Measurements from ENCODE around the gene GLDN.

GLDN gene

GRCh38 chr15:51377038-51377786, 35.8 kb downstream of the GLDN start:
- no peak for TF ChIP-seq POLR2A (IDR thresholded peaks at IDR 0.05; ENCODE audit: low read depth, low read length)

GRCh38 chr15:51378406-51378805, 37.0 kb downstream of the GLDN start:
- no peak for TF ChIP-seq POLR2A (IDR thresholded peaks at IDR 0.05; ENCODE audit: low read depth, low read length)
- no peak for FAIRE-seq
- DNase-seq (ENCODE audit: insufficient read length, low spot score), result no peak

More at GRCh38 chr15:51377038-51377786, 35.8 kb downstream of the GLDN start:
- DNase-seq (ENCODE audit: insufficient read length, low spot score), result no peak
- FAIRE-seq, result no peak

DNA sequence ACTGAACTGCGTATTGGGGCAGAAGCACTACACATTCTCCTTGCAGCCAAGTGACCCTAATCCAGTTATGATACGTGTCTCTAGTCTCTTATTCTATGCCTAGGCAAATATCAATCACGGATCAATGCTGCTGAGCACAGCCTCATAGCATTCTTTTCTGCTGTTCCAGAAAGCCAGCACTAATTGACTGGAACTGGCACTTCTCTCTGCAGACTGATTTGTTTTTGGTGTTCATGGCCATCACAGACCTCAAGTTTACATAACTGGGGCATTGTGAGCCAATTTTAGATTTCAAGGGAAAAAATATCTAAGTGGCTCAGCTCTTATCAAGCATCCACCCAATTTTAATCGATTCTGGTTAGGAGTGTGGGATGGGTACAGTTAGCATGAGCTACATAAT, 37.9 kb downstream of the GLDN start:
- FAIRE-seq (no peak), DNase-seq (ENCODE audit: insufficient read length, low spot score) (no peak)
- TF ChIP-seq POLR2A (IDR thresholded peaks at IDR 0.05; ENCODE audit: low read depth, low read length), result no peak

- DNase-seq (ENCODE audit: insufficient read length, low spot score) (peak; percentile 30), FAIRE-seq (no peak)
- TF ChIP-seq POLR2A (IDR thresholded peaks at IDR 0.05; ENCODE audit: low read depth, low read length), result no peak
Observed at GRCh38 chr15:51380999-51381806, 39.7 kb downstream of the GLDN start.

DNA sequence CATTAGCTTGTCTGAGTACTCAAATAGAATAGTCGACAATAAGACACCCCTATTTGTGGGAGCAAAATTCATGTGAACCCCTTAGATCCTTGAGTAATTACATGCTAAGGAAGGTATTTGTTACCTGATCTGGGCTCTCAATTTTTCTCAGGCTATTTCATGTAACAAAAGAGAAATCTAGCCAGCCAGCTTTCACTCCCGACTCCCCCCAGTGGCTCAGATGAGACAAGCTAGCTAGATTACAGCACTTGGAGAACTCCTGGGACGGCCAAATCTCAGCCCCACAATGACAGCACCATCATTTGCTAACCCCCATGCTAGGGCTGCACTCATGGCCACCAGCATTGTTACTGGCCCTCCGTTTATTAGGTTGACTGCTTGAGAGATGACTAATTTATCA, 41.3 kb downstream of the GLDN start:
- FAIRE-seq, result no peak
- DNase-seq (ENCODE audit: insufficient read length, low spot score), result peak; percentile 26
- TF ChIP-seq POLR2A (IDR thresholded peaks at IDR 0.05; ENCODE audit: low read depth, low read length), result no peak

GRCh38 chr15:51386029-51386428, 44.6 kb downstream of the GLDN start:
- no peak for TF ChIP-seq POLR2A (IDR thresholded peaks at IDR 0.05; ENCODE audit: low read depth, low read length)
- FAIRE-seq, result no peak

GRCh38 chr15:51386486-51386885, 45.0 kb downstream of the GLDN start:
- no peak for DNase-seq (ENCODE audit: insufficient read length, low spot score)
- no peak for FAIRE-seq
- no peak for TF ChIP-seq POLR2A (IDR thresholded peaks at IDR 0.05; ENCODE audit: low read depth, low read length)

More at GRCh38 chr15:51386029-51386428, 44.6 kb downstream of the GLDN start:
- no peak for DNase-seq (ENCODE audit: insufficient read length, low spot score)

DNA sequence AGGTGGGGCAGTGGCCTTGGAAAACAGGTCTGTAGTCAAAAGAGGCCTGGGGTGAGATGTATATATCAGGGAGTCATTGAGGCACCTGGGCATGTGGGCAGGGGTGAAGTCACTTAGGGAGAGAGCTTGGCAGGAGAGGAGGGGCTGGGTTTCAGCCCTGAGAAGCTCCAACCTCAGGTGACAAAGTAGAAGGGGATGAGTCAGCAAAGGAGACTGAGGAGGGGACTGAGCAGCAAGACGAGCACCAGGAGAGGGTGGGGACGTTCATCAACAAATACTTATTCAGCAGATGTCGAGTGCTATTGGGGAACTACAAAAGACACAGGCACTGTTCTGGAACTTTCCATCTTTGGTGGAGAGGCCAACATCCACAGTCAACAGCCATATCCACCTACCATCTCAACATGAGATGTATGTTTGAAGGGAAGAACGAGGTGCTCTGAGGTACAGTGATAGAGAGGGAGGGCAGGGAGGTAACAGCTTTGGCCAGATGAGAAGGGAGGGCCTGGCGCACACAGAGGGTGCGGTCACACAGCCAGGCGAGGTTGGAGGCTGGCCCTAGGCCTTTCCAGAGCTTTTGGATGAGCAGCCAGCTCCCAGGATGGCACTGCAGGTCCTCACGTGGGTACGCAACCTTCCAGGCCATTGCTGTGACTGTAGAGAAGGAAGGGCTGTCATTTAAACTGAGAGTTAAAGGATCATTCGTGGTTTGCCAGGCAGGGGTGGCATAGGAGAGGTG, 45.7 kb downstream of the GLDN start:
- FAIRE-seq, result no peak
- DNase-seq (ENCODE audit: insufficient read length, low spot score), result no peak
- TF ChIP-seq POLR2A (IDR thresholded peaks at IDR 0.05; ENCODE audit: low read depth, low read length), result no peak

DNA sequence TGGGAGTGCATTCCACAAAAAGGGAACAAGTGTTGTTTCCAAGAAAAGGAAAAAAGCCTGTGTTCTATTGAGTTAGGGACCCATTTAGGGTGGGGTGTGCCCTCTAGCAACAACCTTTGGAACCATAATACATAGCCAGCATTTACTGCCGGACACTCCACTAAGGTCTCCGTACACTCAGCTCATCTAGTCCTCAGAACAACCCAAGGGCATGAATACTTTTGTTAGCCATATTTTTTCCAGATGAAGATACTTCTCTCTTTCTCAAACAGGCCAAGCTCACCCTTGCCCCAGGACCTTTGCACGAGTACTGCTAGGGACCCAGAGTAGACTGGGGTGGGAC, 46.2 kb downstream of the GLDN start:
- TF ChIP-seq POLR2A (IDR thresholded peaks at IDR 0.05; ENCODE audit: low read depth, low read length), result no peak
- DNase-seq (ENCODE audit: insufficient read length, low spot score), result no peak
- FAIRE-seq, result no peak

GRCh38 chr15:51388726-51389125, 47.3 kb downstream of the GLDN start:
- FAIRE-seq, result no peak
- DNase-seq (ENCODE audit: insufficient read length, low spot score), result no peak
- no peak for TF ChIP-seq POLR2A (IDR thresholded peaks at IDR 0.05; ENCODE audit: low read depth, low read length)

DNA sequence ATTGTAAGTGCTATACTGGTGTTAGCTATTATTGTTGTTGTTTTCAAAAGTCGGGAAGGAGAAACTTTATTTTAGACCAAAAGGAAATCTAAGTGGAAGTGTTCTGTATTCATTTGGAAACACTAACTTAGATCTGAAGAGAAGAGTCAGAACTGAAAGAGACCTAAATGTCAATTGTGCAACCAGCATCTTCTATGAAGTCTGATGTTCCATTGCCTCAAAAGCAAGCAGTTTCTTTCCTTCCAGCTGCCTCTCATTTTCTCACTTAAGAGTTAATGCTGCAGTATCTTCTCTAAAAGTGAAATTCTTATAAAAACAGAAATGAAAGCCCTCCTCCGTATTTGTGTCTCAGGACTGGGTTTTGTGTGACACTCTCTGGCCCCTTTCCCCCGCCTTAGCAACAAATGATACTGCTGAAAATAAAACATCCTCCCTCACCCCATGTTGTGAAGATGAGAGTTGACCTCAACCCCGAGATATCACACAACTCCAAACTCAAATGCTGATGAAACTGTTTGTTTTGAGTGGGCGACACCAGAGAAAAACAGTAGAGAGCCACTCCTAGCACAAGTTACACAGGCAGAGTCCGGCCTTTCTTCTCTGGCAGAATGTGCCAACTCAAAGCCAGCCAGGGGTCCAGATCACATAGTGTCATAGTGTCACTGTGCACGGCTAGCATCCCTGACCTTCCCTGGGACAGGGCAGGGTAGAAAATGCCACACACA, 48.9 kb downstream of the GLDN start:
- no peak for TF ChIP-seq POLR2A (IDR thresholded peaks at IDR 0.05; ENCODE audit: low read depth, low read length)
- DNase-seq (ENCODE audit: insufficient read length, low spot score) (no peak), FAIRE-seq (no peak)

DNA sequence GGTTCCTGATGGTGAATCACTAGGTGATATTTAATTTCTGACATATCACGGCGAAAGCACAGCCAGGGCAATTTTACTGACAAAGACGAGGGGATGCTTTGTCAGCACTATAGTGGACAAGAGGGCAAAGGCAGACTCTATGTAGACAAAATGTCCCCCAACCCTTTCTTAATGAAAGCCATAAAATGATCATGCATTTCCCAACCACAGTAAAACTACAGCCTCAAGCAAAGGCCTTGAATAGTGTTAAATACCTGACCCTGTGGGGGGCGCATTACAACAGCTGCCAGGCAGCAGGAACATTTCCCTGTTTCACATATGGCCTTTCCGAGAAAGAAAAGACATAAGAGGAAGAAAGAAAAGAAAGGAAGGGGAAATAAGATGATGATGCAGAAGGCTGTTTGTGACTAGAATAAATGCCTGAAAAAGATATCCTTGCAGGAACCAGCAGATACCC, 49.5 kb downstream of the GLDN start:
- TF ChIP-seq POLR2A (IDR thresholded peaks at IDR 0.05; ENCODE audit: low read depth, low read length), result no peak
- DNase-seq (ENCODE audit: insufficient read length, low spot score) (no peak), FAIRE-seq (no peak)

DNA sequence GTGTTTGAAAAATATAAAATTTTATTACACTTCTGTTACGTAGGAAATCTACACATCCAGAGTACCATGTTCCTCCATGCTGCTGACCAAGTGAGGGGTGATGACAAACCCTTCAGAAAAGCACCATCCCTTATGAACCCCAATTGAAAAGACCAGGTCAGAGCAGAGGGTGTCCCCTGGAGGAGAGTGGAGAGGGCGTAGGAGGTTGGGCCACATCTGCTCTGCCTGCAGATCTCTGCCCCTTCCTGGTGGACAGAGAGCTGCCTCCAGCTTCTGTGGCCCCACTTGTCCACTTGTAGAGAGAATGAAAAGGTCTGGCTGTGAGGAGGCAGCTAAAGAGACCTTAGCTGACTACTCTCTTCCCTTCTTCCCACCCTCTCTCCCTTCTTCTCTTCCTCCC, 55.5 kb downstream of the GLDN start:
- DNase-seq (ENCODE audit: insufficient read length, low spot score) (no peak), FAIRE-seq (no peak)
- no peak for TF ChIP-seq POLR2A (IDR thresholded peaks at IDR 0.05; ENCODE audit: low read depth, low read length)

DNA sequence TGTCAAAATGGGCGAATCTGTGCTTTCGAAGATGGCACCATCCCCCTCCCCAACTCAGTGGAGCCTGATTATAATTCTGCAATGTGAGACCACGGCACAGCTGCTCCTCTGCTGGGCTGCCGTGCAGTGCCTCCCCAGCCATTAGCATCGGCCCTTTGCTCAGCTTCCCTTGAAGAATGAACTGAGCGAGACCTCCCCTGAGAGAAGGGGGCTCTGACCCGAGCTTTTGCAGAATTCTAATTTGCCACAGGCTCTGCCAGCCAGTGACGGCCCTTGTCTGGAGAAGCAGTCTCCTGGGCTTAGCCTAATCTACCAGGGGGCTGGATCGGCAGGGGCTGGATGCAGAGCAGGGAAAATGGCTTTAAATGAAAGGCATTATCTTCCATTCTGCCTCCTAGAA, 57.2 kb downstream of the GLDN start:
- no peak for FAIRE-seq
- TF ChIP-seq POLR2A (IDR thresholded peaks at IDR 0.05; ENCODE audit: low read depth, low read length), result no peak
- DNase-seq (ENCODE audit: insufficient read length, low spot score), result no peak
